HG03196 (cell line): ENCODE data around the gene APBB2.
"Not testable (repeated sequence)": the region's sequence is repeated elsewhere in the genome, so short reads cannot be mapped to it uniquely, and the experiment has no call there.

Source experiments
- ATAC-seq: cut with Tn5 transposase; IDR thresholded peaks from one replicate; pipeline ENCODE4 v1.9.1; 2021; ENCODE audit not compliant: unreplicated experiment

Gene APBB2

DNA sequence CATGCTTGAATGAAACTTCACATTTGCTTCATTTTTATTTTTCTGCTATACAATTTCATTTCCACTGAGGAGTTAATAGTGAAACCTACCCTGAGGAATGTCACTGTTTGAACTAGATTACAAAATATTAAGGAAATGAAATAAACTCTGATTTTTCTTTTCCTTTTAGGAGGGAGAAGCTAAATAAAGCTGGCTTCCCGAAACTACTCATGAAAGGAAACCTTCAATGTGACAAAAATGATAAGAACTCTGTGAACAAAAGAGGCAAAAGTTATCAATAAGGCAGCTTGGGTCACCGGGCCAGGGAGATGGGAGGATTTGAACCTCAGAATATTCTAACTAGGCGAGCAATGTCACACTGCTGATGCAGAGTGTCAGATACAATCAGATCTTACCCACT, 185.2 kb downstream of the APBB2 start:
- no peak for ATAC-seq

DNA sequence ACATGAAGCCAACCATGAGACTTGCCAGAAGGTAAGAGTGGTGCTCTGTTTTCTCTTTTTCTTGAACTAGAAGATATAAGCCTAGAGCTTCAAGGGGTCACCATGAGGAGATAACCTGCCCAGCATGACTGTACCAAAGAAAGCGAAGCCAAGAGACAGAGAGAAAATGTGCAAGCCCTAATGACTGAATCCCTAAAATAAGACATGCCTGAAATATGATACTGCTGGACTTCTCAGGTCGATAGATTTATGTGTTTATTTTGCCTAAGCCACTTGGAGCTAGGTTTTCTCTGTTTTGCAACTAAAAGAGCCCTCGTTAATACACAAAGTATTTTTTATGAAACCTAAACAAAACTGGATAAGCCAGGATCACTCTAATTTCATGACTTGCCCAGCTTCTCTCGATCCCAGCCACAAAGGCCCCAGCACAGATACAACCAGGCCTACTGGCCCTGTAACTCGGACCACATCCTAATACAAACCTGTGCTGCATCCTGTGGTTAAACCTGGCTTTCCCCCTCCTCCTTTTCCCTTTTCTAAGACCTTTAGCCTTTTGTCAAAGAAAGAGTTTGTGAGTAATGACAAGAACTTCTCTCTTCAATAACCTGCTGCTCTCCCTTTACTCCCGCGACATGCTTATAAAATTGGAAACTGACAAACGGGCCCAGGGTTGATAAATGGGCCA, 185.8 kb downstream of the APBB2 start:
- ATAC-seq: no peak

DNA sequence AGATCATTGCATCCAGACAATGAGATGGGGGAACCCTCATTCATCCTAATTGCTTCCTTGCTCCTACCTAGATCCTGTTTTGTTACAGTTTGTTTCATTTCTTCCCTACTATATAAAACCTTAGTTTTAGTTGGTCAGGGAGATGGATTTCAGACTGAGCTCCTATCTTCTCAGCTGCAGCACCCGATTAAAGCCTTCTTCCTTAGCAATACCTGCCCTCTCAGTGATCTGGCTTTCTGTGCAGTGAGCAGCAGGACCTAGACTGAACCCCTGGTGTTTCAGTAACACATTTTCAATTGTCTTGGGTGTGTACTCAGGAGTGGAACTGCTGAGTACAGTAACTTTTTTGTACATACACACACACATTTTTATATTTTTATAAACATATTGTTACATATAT, 187.4 kb downstream of the APBB2 start:
- ATAC-seq: no peak

DNA sequence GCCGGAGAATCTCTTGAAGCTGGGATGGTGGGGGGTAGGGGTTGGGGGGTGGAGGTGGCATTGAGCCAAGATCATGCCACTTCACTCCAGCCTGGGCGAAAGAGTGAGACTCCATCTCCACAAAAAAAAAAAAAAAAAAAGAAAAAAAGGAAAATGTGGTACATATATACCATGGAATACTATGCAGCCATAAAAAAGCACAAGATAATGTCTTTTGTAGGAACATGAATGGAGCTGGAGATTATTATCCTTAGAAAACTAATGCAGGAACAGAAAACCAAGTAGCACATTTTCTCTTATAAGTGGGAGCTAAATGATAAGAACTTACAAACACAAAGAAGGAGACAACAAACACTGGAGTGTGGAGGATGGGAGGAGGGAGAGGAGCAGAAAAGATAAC, 188.5 kb downstream of the APBB2 start:
- no peak for ATAC-seq

DNA sequence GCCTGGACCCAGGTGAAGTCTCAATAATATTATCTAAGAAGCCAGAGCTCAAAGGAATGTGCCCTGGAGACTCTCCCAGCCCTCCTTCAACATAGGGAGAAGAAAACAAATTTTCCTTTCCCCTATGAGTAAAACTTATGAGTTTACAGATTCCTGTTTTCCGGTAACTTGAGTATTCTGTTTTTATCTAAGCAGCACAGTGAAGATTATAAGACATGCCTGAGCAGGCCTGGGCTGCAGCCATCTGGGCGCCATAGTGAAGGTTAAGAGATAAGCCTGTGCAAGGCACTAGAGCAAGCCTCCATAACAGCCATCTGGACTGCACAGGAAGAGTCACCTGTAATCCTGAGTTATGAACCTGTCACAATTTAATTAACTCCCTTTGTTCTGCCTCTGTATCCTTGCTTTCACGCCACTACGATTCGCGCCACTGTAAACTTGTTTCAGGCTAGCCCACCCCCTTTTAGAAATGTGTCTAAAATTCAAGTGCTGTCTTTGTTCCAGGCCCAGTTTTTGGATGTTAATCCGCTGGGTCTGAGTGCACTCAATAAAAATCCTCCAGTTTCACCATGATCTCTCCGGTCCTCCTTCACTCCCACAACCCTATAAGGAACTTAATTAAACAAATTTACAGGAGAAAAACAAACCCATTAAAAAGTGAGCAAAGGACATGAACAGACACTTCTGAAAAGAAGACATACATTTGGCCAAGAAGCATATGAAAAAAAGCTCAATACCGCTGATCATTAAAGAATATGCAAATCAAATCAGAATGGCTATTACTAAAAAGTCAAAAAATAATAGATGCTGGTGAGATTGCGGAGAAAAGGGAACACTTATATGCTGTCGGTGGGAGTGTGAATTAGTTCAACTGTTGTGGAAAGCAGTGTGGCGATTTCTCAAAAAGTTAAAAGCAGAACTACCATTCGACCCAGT, 189.5 kb downstream of the APBB2 start:
- no peak for ATAC-seq

DNA sequence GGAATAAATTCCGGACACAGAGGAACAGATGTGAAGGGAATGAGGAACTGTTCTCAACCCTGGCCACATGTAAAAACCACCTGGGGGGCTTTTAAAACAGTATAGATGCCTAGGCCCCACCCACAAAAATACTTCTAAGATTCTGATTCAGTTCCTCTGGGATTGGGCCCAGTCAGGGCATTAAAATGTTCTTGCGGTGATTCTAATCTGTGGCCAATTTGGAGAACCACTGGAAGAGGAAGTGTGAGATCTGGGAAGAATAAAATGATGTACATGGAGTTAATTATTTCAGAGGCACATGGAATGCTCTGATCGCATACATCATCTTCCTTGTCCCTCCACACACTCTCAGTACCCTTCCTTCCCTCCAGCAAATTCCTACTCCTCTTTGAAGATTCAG, 192.2 kb downstream of the APBB2 start:
- no peak for ATAC-seq

DNA sequence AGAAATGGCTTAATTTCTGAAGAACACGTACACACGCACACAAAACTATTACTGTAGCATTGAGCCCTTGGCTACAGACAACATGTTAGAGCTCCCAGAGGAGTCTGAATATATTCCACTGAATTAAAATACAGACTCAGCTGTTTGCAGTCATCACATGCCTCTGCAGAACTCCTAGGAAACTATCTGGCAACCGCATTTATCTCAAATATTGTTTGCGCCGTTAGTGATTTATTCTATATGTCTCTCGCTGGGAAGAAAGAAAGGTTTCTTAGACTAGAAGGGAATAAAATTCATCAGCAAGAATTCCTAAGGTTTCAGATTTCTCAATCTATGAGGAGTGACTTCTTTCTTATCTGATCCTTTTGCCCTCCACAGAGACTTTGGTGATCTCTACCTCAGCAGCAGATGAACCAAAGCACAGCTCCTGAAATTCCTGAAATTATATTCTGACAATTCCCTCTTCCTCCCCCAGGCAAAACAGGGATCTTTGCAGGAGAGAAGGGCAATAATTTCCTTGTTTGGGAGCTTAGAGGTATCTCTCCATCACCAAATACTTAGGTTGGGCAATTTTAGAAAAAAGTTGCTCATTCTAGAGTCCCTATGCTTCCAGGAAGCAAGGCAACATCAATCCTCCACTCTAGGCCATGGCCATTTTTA, 199.2 kb downstream of the APBB2 start:
- ATAC-seq: no peak

DNA sequence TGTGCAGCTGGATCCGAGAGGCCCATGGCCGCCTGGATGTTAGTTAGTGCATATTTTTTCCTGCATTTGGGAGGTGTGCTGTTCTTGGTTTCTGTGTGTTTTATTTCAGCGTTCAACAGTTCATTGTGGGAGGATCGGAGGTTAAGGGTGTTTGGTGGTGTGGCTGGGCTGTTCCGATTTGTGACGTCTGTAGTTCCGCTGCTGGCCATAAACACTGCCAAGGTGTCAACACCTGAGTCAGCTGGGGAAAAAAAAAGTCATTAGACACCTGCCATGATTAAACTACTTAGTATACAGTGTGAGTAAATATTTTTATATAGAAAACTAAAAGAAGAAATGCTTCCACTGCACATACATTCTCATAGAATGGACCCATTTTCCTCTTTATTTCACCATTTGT, 200.2 kb downstream of the APBB2 start:
- ATAC-seq: no peak

DNA sequence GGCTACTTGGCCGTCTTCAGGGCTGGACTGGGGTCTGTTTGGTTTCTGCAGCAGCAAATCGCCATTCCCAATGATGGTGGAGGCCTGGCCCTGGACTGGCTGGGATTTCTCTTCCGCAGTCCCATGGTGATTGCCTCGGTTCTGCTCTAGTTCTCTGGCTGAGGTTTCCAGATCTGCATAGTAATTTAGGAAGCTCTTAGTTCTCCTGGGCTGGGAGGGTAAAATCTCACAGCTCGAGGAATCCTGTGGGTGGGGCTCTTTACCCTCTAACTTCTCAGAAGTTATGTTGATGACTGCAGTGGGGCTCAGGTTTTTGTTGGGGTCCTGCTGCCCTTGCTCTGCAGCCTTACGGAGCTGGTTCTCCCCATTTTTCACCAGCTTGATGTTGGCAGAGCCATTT, 200.6 kb downstream of the APBB2 start:
- no peak for ATAC-seq

DNA sequence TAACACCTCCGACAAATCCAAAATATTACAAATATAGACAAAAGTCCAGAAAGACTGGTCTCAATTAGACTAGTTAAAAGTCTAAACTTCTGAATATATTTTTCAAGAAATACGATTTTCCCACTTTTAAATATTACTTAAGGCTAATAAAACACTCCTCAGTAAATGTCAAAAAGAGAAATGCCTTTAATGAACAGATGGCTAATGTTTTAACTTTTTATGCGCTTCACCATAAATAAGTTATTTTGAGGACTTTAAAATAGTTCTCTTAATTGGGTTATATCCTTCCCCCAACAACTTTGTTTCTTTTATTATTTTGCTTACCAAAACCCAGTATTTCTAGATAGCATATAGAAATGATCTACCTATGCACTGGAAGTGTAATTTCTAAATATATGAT, 201.4 kb downstream of the APBB2 start:
- no peak for ATAC-seq

DNA sequence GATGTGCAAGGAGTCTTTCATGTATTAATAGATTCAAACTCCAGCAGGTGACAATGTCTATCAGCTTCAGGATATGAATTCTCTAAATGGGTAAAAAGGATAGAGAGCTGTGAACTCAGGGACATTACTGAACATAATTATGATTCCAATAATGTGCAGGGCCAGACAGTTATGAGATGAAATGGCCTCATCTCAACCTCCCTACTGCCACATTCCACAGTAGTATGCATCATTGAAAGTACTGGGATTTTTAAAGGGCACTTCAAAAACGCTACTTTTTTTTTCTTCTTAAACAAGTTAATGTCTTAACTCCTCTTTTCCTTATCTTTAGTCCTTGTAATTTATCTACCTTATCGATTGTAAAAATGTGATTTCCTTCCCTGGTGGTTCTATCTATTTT, 202.0 kb downstream of the APBB2 start:
- no peak for ATAC-seq

DNA sequence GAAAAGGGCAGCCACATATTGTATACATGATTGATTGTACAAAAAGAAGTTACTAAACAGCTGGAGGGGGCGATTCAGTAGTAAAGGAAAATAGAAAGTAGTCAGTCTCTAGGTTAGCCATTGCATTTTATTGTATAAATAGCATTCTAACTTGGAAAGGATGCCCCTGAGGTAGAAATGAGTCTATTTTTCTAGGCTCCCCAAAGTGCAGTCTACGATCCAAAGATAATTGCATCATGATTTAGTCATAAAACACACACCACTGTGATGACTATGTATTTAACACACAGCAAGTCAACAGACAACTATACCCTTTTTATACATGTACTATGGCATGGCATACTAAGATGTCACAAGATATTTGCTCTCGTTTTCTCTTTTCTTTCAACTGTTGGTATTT, 204.9 kb downstream of the APBB2 start:
- no peak for ATAC-seq

DNA sequence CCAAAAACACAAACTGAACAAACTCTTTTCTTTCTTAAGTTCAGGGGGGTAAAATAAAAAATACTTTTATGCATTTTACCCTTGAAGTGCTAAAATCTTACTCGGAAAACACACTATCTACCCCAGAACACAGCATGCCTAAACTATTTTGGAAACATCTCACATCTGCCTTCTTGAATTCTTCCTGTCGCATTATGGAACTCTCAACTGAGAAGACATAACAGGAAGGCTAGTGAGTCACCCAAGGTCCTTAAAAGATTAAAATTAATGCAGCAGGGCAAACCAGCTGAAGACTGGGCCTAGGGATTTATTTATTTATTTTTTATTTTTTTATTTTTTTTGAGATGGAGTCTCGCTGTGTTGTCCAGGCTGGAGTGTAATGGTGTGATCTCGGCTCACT, 208.2 kb downstream of the APBB2 start:
- no peak for ATAC-seq

DNA sequence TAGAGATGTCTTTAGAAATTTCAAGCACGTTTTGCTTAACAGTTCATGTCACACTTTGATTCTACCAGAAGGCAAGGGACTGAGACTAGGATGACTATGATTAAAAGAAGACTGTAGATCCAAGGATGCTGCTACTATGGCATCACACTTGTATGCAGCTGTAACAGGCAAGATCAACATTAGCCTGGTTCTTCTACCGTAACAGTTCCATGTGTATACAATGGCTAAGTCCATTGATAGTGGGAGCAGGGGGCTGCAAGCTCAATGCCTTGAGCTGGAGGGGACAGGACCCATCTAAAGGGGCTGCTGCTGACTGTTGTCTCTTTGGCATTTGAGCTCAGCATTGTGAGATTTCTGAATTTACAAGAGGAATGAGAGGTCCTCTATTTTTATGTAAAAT, 212.0 kb downstream of the APBB2 start:
- no peak for ATAC-seq

DNA sequence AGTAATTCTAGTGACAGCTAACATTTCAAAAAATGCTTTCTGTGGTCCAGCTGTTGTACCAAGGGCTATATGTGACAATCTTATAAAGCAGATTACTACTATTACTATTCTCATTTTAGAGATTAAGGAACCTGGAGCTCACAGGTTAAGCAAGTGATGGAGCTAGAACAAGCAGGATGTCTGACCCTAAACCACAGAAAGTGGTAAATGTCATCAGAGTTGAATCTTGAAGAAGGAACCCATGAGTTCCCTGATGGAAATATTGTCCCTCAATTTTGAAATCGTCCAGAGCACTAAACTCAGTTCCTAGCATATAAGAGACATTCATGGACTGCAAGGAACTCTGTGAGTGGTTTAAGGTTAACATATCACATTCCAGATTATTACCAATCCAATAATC, 214.0 kb downstream of the APBB2 start:
- no peak for ATAC-seq

DNA sequence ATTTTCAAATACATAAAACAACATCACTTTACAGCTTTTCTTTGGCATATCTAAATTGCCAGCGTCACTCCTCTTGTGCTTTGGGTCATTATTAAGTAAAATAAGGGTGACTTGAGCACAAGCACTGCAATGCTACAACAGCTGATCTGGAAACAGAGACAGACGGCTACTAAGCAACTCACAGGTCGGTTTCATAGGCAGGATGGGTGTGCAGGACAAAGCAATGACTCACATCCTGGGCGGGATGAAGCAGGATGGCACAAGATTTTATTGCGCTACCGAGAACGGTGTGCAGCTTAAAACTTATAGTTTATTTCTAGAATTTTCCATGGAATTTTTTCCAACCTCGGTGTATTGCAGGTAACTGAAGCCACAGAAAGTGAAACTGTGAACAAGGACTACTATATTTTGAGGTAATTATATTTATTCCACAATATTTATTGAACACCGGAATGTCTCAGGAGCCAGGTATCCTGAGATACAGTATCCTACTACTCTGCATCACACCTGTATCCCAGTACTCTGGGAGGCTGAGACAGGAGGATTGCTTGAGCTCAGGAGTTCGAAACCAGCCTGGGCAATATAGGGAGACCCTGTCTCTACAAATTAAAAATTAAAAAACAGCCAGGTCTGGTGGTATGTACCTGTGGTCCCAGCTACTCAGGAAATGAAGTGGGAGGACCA, 215.5 kb downstream of the APBB2 start:
- ATAC-seq: no peak

DNA sequence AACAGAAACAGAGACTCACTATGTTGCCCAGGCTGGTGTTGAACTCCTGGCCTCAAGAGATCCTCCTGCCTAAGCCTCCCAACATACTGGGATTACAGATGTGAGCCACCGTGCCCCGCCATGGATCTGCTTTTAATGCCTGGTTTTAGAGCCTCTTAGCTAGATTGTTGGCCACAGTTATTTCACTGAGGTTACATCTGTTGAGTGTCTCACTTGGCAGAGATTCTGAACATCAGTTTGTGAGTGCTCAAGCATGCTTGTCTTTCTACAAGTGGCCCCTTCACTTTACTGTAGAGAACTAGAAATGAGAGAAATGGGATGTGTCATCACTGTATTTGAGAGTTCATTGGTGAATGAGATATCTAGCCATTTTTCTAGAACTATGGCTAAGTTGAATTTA, 218.5 kb downstream of the APBB2 start:
- no peak for ATAC-seq

DNA sequence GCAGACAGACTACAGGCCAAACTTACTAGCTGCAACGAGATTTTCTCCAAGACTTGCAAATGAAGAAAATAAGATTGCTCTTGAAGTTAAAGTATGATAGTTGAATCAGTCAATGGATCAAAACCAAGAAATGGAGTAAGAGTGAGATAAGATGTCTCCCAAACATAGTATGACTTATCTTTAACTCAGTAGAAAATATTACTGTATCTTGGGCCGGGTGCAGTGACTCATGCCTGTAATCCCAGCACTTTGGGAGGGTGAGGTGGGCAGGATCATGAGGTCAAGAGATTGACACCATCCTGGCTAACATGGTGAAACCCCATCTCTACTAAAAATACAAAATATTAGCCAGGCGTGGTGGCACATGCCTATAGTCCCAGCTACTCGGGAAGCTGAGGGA, 220.0 kb downstream of the APBB2 start:
- ATAC-seq: not testable (repeated sequence)

DNA sequence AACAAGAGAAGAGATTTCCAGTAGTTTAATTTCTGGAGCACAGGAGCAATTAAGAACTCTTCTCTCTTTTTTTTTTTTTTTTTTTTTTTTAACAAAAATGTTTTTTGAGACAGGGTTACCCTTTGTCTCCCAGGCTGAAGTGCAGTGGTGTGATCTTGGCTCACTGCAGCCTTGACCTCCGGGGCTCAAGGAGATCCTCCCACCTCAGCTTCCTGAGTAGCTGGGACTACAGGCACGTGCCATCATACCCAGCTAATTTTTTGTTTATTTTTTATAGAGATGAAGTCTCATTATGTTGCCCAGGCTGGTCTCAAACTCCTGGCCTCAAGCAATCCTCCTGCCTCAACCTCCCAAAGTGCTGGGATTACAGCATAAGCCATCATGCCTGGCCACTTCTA, 221.0 kb downstream of the APBB2 start:
- ATAC-seq: not testable (repeated sequence)

DNA sequence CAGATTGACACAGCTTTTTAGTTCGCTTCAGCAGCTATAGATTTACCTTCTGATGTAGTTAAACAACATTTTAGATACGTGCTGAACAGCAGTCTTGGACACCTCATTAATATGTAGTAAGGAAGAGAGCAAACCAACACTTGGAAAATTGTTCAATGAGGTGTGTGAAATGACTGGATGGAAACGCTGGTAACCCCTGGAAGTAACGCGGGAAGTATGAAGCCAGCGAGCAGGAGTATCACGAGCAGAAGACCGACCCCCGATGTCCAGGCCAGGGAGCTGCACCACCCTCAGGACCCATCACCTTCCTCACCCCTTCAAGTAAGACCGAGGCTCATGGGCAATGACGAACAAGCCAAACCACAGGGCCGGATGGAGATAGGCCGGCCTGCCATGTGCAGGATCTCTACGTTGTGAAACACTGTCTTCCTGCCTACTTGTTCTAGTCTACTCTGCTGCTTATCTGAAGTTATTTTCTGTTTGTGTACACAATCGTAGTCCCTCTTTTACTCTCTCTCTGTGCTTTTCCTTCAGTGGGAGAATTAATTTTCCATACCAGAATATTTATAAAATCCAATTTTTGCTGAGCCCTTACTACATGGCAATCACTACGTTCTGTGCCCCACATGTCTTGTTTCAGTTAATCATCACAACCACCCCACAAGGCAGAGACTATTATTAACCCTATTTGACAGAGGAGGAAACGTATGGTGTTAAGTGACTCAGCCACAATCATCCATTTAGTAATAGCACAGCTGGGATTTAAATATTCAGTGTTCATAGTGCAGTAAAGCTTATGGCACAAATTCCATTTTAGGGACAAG, 221.7 kb downstream of the APBB2 start:
- ATAC-seq: peak; percentile 75
